Ovary (tissue), 9 donors: ENCODE data around the gene PHF11. TPM values are rescaled to one million over a fixed set of nuclear protein-coding genes. Genes with fewer than 3 reads are reported as not detected.

Experiments
- DNase-seq, 5 donors: peaks; one replicate each; pipeline ENCODE4 v3.0.0-alpha.2; 2019 to 2020
- H3K27ac ChIP-seq, 2 donors: fragments of 200-600 bp; one replicate each; pipeline versions ENCODE4 v1.5.1 to v1.8.0; 2019 to 2022
- H3K27me3 ChIP-seq: fragments of 200-600 bp; one replicate; pipeline ENCODE4 v1.8.0; 2022
- H3K36me3 ChIP-seq: fragments of 200-600 bp; sonication (generic); one replicate; pipeline ENCODE4 v1.5.1; 2019
- H3K4me1 ChIP-seq: one replicate; pipeline ENCODE4 v1.8.1; 2013; ENCODE audit warnings: mild to moderate bottlenecking, moderate library complexity; ENCODE audit not compliant: insufficient read depth
- H3K4me3 ChIP-seq: fragments of 200-600 bp; sonication (generic); one replicate; pipeline ENCODE4 v1.5.1; 2017
- H3K9me3 ChIP-seq, 2 donors: fragments of 200-600 bp in 1 of 2; sonication (generic) in 1 of 2; one replicate each; pipeline versions ENCODE4 v1.5.1 to v1.8.1; 2013 to 2019; ENCODE audit warnings: mild to moderate bottlenecking in 1 of 2, moderate library complexity in 1 of 2
- EP300 ChIP-seq: sonication (generic); formaldehyde crosslinking; IDR thresholded peaks from one replicate; pipeline ENCODE4 v1.6.1; 2017; ENCODE audit warnings: antibody characterized with exemption
- POLR2A ChIP-seq: fragments of 450-650 bp; IDR thresholded peaks from one replicate; pipeline ENCODE4 v1.6.1; 2017; ENCODE audit warnings: antibody characterized with exemption, mild to moderate bottlenecking, moderate library complexity
- WGBS, 3 donors: extraction: QIAGEN DNeasy Blood & Tissue Kit in 1 of 3; methylation state at CpG; one replicate each; pipeline versions ENCODE4 v1.1.5 to v1.1.7; 2013 to 2017; 5-methylcytosine and 5-hydroxymethylcytosine counted together
- intact Hi-C, 4 donors: fragments of 100-400 bp; cut with DNase I; formaldehyde crosslinking; loops; one replicate each; pipeline versions ENCODE4 v1.11.0 to v1.15.1; 2022 to 2023
- polyA plus RNA-seq, 2 donors: library from polyadenylated mRNA; stranded (reverse); fragments of 200-250 nt in 1 of 2; fragments of 350-450 nt in 1 of 2; fragmentation: Illumina TruSeq in 1 of 2; extraction: RNeasy Lipid Tissue Mini Kit (QIAGEN cat#74804) in 1 of 2; gene quantifications; one replicate each; pipeline ENCODE4 v1.2.3, GENCODE V29; 2013 to 2014
- total RNA-seq, 7 donors: library from RNA; depleted of rRNA in 2 of 7; stranded (reverse); fragments of >200 nt in 2 of 7; fragmentation: NEBNext Ultra II Directional in 3 of 7; extraction: Animal tissue kit (Norgen Biotek cat#: 25700) in 3 of 7; gene quantifications; one replicate each; pipeline versions ENCODE4 v1.1.0 to v1.2.4, GENCODE V29; 2016 to 2023
- TF ChIP-seq, protein P1 (sequence below), 3 donors: fragments of 450-650 bp in 2 of 3; fragments of 200-600 bp in 1 of 3; IDR thresholded peaks; one replicate each; pipeline versions ENCODE4 v1.5.1 to v1.8.0; 2016 to 2022; ENCODE audit warnings: antibody characterized with exemption in 3 of 3, mild to moderate bottlenecking in 1 of 3
- donor health status: DM: no; HTN: no; CAD: no; lungs with moderate emphysema.
- donor health status: DM: no; HTN: no; CAD: no.
- donor health status: Bipolar disorder and iron deficiency.
- donor health status: DM: yes; HTN: yes; CAD: no.
- donor health status: DM: no; HTN: no; CAD: no.
- donor health status: DM: yes; HTN: yes; CAD: no.

Gene PHF11
- total and polyA plus RNA-seq, 9 donors: 25.5 to 57.0 (median 34.0) TPM

DNA sequence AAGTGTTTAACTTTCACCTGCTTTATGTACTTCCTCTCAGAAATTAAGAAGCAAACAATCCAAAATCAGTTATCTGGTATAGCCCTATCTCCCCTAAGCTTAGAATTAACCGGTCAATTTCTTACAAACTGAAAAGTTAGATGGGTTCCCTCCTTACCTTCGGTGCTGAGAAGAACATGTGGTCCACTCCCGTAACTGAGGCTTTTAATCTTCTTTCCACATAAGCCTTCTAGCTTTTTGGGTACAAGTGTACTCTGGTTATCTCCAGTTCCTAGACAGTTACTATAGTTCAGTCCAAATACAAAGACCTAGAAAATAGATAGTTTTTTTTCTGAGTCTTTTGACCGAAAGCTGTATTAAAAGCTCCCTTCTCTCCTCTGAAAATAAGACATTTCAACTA is 70.7 kb downstream of the PHF11 start:
- no peak for TF ChIP-seq EP300
- TF ChIP-seq, protein P1, sequence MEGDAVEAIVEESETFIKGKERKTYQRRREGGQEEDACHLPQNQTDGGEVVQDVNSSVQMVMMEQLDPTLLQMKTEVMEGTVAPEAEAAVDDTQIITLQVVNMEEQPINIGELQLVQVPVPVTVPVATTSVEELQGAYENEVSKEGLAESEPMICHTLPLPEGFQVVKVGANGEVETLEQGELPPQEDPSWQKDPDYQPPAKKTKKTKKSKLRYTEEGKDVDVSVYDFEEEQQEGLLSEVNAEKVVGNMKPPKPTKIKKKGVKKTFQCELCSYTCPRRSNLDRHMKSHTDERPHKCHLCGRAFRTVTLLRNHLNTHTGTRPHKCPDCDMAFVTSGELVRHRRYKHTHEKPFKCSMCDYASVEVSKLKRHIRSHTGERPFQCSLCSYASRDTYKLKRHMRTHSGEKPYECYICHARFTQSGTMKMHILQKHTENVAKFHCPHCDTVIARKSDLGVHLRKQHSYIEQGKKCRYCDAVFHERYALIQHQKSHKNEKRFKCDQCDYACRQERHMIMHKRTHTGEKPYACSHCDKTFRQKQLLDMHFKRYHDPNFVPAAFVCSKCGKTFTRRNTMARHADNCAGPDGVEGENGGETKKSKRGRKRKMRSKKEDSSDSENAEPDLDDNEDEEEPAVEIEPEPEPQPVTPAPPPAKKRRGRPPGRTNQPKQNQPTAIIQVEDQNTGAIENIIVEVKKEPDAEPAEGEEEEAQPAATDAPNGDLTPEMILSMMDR (IDR thresholded peaks at IDR 0.05): no peak
- no peak for TF ChIP-seq POLR2A
- Histone ChIP-seq H3K4me3 (no peak overlapping the region), H3K4me1 (no peaks in the 10 kb centered on the region), H3K36me3 (no peaks in the 10 kb centered on the region), H3K9me3 (no peaks in the 10 kb centered on the region), H3K27me3 (no peaks in the 10 kb centered on the region), H3K27ac (no peak overlapping the region)
- 96 to 99% (median 98%) methylated on average over 4 of the region's 4 CpGs for WGBS, 3 donors
- intact Hi-C loops: no loop called here
- no peak for DNase-seq

DNA sequence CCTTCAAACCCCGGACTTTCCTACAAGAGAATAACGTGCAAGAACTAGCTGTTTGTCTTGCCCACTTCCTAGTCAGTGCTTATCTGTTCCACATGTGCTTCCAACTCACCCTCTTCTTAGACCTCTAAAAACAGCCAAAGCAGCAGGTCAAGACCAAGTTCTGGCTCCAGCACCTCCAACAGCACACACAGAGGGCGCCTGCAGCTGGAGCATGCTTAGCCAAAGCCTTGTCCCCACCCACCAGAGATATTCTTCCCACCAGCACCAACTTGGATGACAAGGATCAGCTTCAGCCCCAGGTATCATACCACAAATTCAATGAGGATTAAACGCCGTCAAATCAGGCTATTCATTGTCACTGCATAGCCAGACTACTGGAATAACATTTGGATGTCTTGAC is 71.7 kb downstream of the PHF11 start:
- TF ChIP-seq EP300 (no peak), POLR2A (no peak)
- TF ChIP-seq, protein P1 (IDR thresholded peaks at IDR 0.05): no peak
- WGBS, 3 donors: 87 to 91% (median 89%) methylated on average over 5 of the region's 5 CpGs
- Histone ChIP-seq H3K4me3 (no peak overlapping the region), H3K27me3 (no peaks in the 10 kb centered on the region), H3K4me1 (no peaks in the 10 kb centered on the region), H3K9me3 (no peaks in the 10 kb centered on the region), H3K27ac (no peak overlapping the region), H3K36me3 (no peaks in the 10 kb centered on the region)
- DNase-seq: no peak
- intact Hi-C loops: no loop called here

GRCh38 chr13:49569993-49570689 is 74.4 kb downstream of the PHF11 start:
- WGBS, 3 donors: 86 to 95% (median 91%) methylated on average over 1 of the region's 1 CpG
- H3K27ac ChIP-seq: no peak overlapping the region

DNA sequence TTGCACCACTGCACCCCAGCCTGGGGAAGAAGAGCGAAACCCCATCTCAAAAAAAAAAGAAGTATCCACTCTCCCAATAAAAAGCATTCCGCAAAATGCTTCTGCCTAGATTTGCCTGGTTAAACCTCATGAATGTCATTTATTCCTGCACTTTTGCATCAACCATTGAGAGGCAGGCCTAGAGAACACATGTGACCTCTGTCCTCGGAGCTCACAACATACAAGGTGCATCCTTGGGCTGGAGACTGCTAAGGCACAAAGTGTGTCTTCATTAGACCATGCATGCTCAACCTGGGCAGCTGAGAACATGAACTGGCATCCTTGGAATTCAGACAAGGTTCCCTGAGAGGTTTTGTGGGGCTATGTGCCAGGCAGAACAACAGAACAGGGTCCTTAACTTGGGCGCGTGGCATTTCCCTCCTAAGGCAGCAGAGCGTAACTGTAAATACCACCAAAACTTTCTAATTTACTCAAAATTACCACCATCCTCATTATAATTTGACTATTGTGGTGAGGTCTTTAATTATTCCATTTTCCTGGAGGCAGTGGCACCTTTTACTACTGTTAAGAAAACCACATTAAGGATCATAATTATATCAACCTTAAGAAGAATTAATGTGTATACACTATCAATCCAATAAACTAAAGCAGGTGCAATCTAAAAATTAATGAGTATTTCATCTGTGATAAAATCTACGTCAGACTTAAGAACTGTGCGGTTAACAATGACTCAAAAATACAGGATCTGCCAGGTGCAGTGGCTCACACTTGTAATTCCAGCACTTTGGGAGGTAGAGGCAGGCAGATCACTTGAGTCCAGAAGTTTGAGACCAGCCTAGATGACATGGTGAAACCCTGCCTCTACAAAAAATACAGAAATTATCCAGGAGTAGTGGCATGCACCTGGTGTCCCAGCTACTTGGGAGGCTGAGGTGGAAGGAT is 75.8 kb downstream of the PHF11 start:
- 95% methylated on average over 8 of the region's 8 CpGs for WGBS, 3 donors
- intact Hi-C loops: no loop called here
- Histone ChIP-seq H3K36me3 (no peaks in the 10 kb centered on the region), H3K9me3 (no peaks in the 10 kb centered on the region), H3K27me3 (no peaks in the 10 kb centered on the region), H3K27ac (no peak overlapping the region), H3K4me1 (no peaks in the 10 kb centered on the region), H3K4me3 (no peak overlapping the region)
- no peak for DNase-seq
- no peak for TF ChIP-seq EP300
- TF ChIP-seq, protein P1 (IDR thresholded peaks at IDR 0.05): no peak

More at GRCh38 chr13:49569993-49570689, 74.4 kb downstream of the PHF11 start:
- TF ChIP-seq, protein P1 (IDR thresholded peaks at IDR 0.05): no peak
- no peak for TF ChIP-seq POLR2A
- no peak for TF ChIP-seq EP300
- H3K27me3 ChIP-seq: no peaks in the 10 kb centered on the region
- H3K36me3 ChIP-seq: no peaks in the 10 kb centered on the region
- DNase-seq: no peak
- H3K9me3 ChIP-seq: no peaks in the 10 kb centered on the region
- H3K4me3 ChIP-seq: no peak overlapping the region
- intact Hi-C loops: no loop called here
- no peaks in the 10 kb centered on the region for H3K4me1 ChIP-seq

Other genes with a start within 250 kb of the PHF11 start
- gene CDADC1, start 248.0 kb upstream of the PHF11 start, total RNA-seq: 10 to 100 TPM in 5 of 7 donors, 1 to 10 TPM in 2; 7.9 to 17.9 (median 14.0) TPM
- 1 to 10 TPM; 7.5 to 8.8 TPM for gene CDADC1, start 248.0 kb upstream of the PHF11 start, polyA plus RNA-seq
- 10 to 100 TPM; 22.6 to 42.7 (median 26.5) TPM for gene CAB39L, start 51.9 kb upstream of the PHF11 start, total RNA-seq
- 10 to 100 TPM; 15.9 to 24.7 TPM for gene CAB39L, start 51.9 kb upstream of the PHF11 start, polyA plus RNA-seq
- gene SETDB2, start 51.7 kb upstream of the PHF11 start, total RNA-seq: 10 to 100 TPM in 6 of 7 donors, 1 to 10 TPM in 1; 9.1 to 21.6 (median 19.8) TPM
- 10 to 100 TPM in 1 of 2 donors, 1 to 10 TPM in 1; 6.6 to 14.3 TPM for gene SETDB2, start 51.7 kb upstream of the PHF11 start, polyA plus RNA-seq
- gene RCBTB1, start 89.6 kb downstream of the PHF11 start, total RNA-seq: 10 to 100 TPM in 5 of 7 donors, 1 to 10 TPM in 2; 5.5 to 16.6 (median 12.9) TPM
- 10 to 100 TPM in 1 of 2 donors, 1 to 10 TPM in 1; 8.6 to 28.0 TPM for gene RCBTB1, start 89.6 kb downstream of the PHF11 start, polyA plus RNA-seq
- under 1 TPM; 0.15 to 0.80 (median 0.24) TPM for gene ARL11, start 132.6 kb downstream of the PHF11 start, total RNA-seq
- under 1 TPM; 0.28 to 0.93 TPM for gene ARL11, start 132.6 kb downstream of the PHF11 start, polyA plus RNA-seq
- 100 to 1,000 TPM in 1 of 7 donors, 10 to 100 TPM in 6; 48.7 to 112 (median 60.2) TPM for gene EBPL, start 195.5 kb downstream of the PHF11 start, total RNA-seq
- gene EBPL, start 195.5 kb downstream of the PHF11 start, polyA plus RNA-seq: 10 to 100 TPM; 70.0 to 98.6 TPM